Ishikawa (cell line): ENCODE results near the gene DPEP1.

Source experiments
- CEBPB ChIP-seq: IDR thresholded peaks from 2 replicates; pipeline ENCODE4 v1.6.1; 2012
- CREB1 ChIP-seq: IDR thresholded peaks from 2 replicates; pipeline ENCODE4 v1.6.1; 2012; ENCODE audit warnings: low read depth
- EGR1 ChIP-seq: IDR thresholded peaks from 2 replicates; pipeline ENCODE4 v1.6.1; 2012
- EP300 ChIP-seq: IDR thresholded peaks from 2 replicates; pipeline ENCODE4 v1.6.1; 2012; ENCODE audit warnings: borderline replicate concordance
- FOXM1 ChIP-seq: IDR thresholded peaks from 2 replicates; pipeline ENCODE4 v1.6.1; 2012; ENCODE audit warnings: low read depth, borderline replicate concordance
- MAX ChIP-seq: IDR thresholded peaks from 2 replicates; pipeline ENCODE4 v1.6.1; 2012
- NFIC ChIP-seq: IDR thresholded peaks from 2 replicates; pipeline ENCODE4 v1.6.1; 2012
- RAD21 ChIP-seq: IDR thresholded peaks from 2 replicates; pipeline ENCODE4 v1.6.1; 2012; ENCODE audit warnings: low read depth
- REST ChIP-seq: IDR thresholded peaks from 2 replicates; pipeline ENCODE4 v1.6.1; 2012; ENCODE audit warnings: low read depth, mild to moderate bottlenecking
- TAF1 ChIP-seq: IDR thresholded peaks from 2 replicates; pipeline ENCODE4 v1.6.1; 2012; ENCODE audit warnings: low read depth, mild to moderate bottlenecking
- TCF12 ChIP-seq: IDR thresholded peaks from 2 replicates; pipeline ENCODE4 v1.6.1; 2012; ENCODE audit warnings: low read depth
- TEAD4 ChIP-seq: IDR thresholded peaks from 2 replicates; pipeline ENCODE4 v1.6.1; 2012
- USF1 ChIP-seq: IDR thresholded peaks from 2 replicates; pipeline ENCODE4 v1.6.1; 2012
- YY1 ChIP-seq: IDR thresholded peaks from 2 replicates; pipeline ENCODE4 v1.6.1; 2012; ENCODE audit warnings: low read depth
- ZBTB7A ChIP-seq: IDR thresholded peaks from 2 replicates; pipeline ENCODE4 v1.6.1; 2012; ENCODE audit warnings: low read depth

DPEP1 gene

GRCh38 chr16:89610108-89610453 is 3.4 kb upstream of the DPEP1 start:
- no peak for TF ChIP-seq EP300
- no peak for TF ChIP-seq EGR1
- TF ChIP-seq TEAD4: no peak
- no peak for TF ChIP-seq YY1
- TF ChIP-seq TCF12: no peak
- no peak for TF ChIP-seq FOXM1
- TF ChIP-seq REST: no peak
- no peak for TF ChIP-seq CREB1
- no peak for TF ChIP-seq TAF1

GRCh38 chr16:89612415-89613166 is 851 bp upstream of the DPEP1 start:
- no peak for TF ChIP-seq YY1
- no peak for TF ChIP-seq TEAD4
- TF ChIP-seq NFIC: no peak
- TF ChIP-seq USF1: no peak
- no peak for TF ChIP-seq ZBTB7A
- TF ChIP-seq CEBPB: no peak
- TF ChIP-seq EGR1: no peak

GRCh38 chr16:89613954-89614459 is 565 bp downstream of the DPEP1 start:
- no peak for TF ChIP-seq TAF1

- TF ChIP-seq EP300 (no peak), FOXM1 (no peak), CREB1 (no peak), TAF1 (no peak), YY1 (no peak), EGR1 (no peak), ZBTB7A (no peak), CEBPB (no peak), REST (no peak), TCF12 (no peak), MAX (no peak), USF1 (no peak), NFIC (no peak)
Observed at GRCh38 chr16:89615176-89615575, 1.7 kb downstream of the DPEP1 start.

- TF ChIP-seq EGR1 (no peak), RAD21 (peak; percentile 25; the same call in 1 of the 2 replicates)
Observed at GRCh38 chr16:89615596-89616090, 2.2 kb downstream of the DPEP1 start.

GRCh38 chr16:89616623-89617022 is 3.2 kb downstream of the DPEP1 start:
- TF ChIP-seq CEBPB (no peak), RAD21 (no peak), MAX (no peak), TEAD4 (no peak), REST (no peak), TAF1 (no peak), ZBTB7A (no peak), EP300 (no peak), YY1 (no peak), NFIC (no peak), CREB1 (no peak), FOXM1 (no peak), USF1 (no peak), EGR1 (no peak), TCF12 (no peak)
